HL-60 (cell line): Measurements from ENCODE around the gene WNT10A.

ENCODE experiments used
- POLR2AphosphoS5 ChIP-seq: IDR thresholded peaks from 2 replicates; pipeline ENCODE4 v1.6.1; 2012; ENCODE audit warnings: low read depth
- TF ChIP-seq, protein P1 (sequence below): IDR thresholded peaks from one replicate; pipeline ENCODE4 v1.5.1; 2011; ENCODE audit warnings: low read length, control low read depth, inconsistent platforms; ENCODE audit not compliant: insufficient read depth
- TF ChIP-seq, protein P2 (sequence below): IDR thresholded peaks from 2 replicates; pipeline ENCODE4 v1.6.1; 2012; ENCODE audit warnings: low read depth; ENCODE audit not compliant: insufficient replicate concordance

DNA sequence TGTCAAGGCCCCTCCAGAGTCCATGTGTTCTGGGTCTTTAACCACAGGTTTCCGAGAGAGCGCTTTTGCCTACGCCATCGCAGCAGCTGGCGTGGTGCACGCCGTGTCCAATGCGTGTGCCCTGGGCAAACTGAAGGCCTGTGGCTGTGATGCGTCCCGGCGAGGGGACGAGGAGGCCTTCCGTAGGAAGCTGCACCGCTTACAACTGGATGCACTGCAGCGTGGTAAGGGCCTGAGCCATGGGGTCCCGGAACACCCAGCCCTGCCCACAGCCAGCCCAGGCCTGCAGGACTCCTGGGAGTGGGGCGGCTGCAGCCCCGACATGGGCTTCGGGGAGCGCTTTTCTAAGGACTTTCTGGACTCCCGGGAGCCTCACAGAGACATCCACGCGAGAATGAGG lies 9.3 kb downstream of the WNT10A start:
- TF ChIP-seq, protein P1, sequence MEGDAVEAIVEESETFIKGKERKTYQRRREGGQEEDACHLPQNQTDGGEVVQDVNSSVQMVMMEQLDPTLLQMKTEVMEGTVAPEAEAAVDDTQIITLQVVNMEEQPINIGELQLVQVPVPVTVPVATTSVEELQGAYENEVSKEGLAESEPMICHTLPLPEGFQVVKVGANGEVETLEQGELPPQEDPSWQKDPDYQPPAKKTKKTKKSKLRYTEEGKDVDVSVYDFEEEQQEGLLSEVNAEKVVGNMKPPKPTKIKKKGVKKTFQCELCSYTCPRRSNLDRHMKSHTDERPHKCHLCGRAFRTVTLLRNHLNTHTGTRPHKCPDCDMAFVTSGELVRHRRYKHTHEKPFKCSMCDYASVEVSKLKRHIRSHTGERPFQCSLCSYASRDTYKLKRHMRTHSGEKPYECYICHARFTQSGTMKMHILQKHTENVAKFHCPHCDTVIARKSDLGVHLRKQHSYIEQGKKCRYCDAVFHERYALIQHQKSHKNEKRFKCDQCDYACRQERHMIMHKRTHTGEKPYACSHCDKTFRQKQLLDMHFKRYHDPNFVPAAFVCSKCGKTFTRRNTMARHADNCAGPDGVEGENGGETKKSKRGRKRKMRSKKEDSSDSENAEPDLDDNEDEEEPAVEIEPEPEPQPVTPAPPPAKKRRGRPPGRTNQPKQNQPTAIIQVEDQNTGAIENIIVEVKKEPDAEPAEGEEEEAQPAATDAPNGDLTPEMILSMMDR: no peak
- no peak for TF ChIP-seq POLR2AphosphoS5
- TF ChIP-seq, protein P2, sequence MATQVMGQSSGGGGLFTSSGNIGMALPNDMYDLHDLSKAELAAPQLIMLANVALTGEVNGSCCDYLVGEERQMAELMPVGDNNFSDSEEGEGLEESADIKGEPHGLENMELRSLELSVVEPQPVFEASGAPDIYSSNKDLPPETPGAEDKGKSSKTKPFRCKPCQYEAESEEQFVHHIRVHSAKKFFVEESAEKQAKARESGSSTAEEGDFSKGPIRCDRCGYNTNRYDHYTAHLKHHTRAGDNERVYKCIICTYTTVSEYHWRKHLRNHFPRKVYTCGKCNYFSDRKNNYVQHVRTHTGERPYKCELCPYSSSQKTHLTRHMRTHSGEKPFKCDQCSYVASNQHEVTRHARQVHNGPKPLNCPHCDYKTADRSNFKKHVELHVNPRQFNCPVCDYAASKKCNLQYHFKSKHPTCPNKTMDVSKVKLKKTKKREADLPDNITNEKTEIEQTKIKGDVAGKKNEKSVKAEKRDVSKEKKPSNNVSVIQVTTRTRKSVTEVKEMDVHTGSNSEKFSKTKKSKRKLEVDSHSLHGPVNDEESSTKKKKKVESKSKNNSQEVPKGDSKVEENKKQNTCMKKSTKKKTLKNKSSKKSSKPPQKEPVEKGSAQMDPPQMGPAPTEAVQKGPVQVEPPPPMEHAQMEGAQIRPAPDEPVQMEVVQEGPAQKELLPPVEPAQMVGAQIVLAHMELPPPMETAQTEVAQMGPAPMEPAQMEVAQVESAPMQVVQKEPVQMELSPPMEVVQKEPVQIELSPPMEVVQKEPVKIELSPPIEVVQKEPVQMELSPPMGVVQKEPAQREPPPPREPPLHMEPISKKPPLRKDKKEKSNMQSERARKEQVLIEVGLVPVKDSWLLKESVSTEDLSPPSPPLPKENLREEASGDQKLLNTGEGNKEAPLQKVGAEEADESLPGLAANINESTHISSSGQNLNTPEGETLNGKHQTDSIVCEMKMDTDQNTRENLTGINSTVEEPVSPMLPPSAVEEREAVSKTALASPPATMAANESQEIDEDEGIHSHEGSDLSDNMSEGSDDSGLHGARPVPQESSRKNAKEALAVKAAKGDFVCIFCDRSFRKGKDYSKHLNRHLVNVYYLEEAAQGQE: no peak
